ENCODE data around the gene LNX2.

LNX2 gene

GRCh38 chr13:27620377-27621115 is at the start of gene LNX2:
LNX2 (minus strand) TSS chr13:27620529; CDS start chr13:27581703, 38,826 bp downstream.
- peak within 1 kb of the TSS; percentile 96 for H3K9ac ChIP-seq (ENCODE audit: low read length)
- peak within 1 kb of the TSS; percentile 87 for H3K4me3 ChIP-seq (ENCODE audit: low read depth, low read length)
- H3K27me3 ChIP-seq (ENCODE audit: control insufficient read depth, insufficient read depth, low read length) = no peaks in the 10 kb centered on the region
- 0 out of 2 replicates have a peak, but pooled peaks cover under 1% of the 10 kb centered on the region for H3K9me3 ChIP-seq (ENCODE audit: control insufficient read depth, insufficient read depth, low read depth, low read length)
- peaks cover 31% of the 10 kb centered on the region for H3K4me1 ChIP-seq (ENCODE audit: control insufficient read depth, insufficient read depth, low read length)
- peak within 1 kb of the TSS; percentile 80 for H3K27ac ChIP-seq (ENCODE audit: low read depth, low read length)
- H3K36me3 ChIP-seq (ENCODE audit: control insufficient read depth, insufficient read depth, low read length) = peaks cover 23% of the 10 kb centered on the region

GRCh38 chr13:27667946-27668345 is 47.6 kb upstream of the LNX2 start:
- H3K9me3 ChIP-seq (ENCODE audit: control insufficient read depth, insufficient read depth, low read depth, low read length) = no peaks in the 10 kb centered on the region
- no peak overlapping the region for H3K27ac ChIP-seq (ENCODE audit: low read depth, low read length)
- H3K27me3 ChIP-seq (ENCODE audit: control insufficient read depth, insufficient read depth, low read length) = no peaks in the 10 kb centered on the region
- H3K9ac ChIP-seq (ENCODE audit: low read length) = no peak overlapping the region
- H3K4me3 ChIP-seq (ENCODE audit: low read depth, low read length) = no peak overlapping the region
- H3K4me1 ChIP-seq (ENCODE audit: control insufficient read depth, insufficient read depth, low read length) = peaks cover 6% of the 10 kb centered on the region; the same call in 1 of the 2 replicates
- H3K36me3 ChIP-seq (ENCODE audit: control insufficient read depth, insufficient read depth, low read length) = peaks cover 5% of the 10 kb centered on the region; the same call in 1 of the 2 replicates

GRCh38 chr13:27666951-27667350 is 46.6 kb upstream of the LNX2 start:
- H3K9ac ChIP-seq (ENCODE audit: low read length) = no peak overlapping the region
- no peaks in the 10 kb centered on the region for H3K9me3 ChIP-seq (ENCODE audit: control insufficient read depth, insufficient read depth, low read depth, low read length)
- no peaks in the 10 kb centered on the region for H3K27me3 ChIP-seq (ENCODE audit: control insufficient read depth, insufficient read depth, low read length)
- H3K36me3 ChIP-seq (ENCODE audit: control insufficient read depth, insufficient read depth, low read length) = peaks cover 5% of the 10 kb centered on the region; the same call in 1 of the 2 replicates
- H3K4me3 ChIP-seq (ENCODE audit: low read depth, low read length) = no peak overlapping the region
- H3K27ac ChIP-seq (ENCODE audit: low read depth, low read length) = no peak overlapping the region
- peaks cover 6% of the 10 kb centered on the region; the same call in 1 of the 2 replicates for H3K4me1 ChIP-seq (ENCODE audit: control insufficient read depth, insufficient read depth, low read length)

GRCh38 chr13:27665761-27666160 is 45.4 kb upstream of the LNX2 start:
- Histone ChIP-seq H3K27me3 (ENCODE audit: control insufficient read depth, insufficient read depth, low read length) (no peaks in the 10 kb centered on the region), H3K36me3 (ENCODE audit: control insufficient read depth, insufficient read depth, low read length) (peaks cover 5% of the 10 kb centered on the region; the same call in 1 of the 2 replicates), H3K4me1 (ENCODE audit: control insufficient read depth, insufficient read depth, low read length) (peaks cover 6% of the 10 kb centered on the region; the same call in 1 of the 2 replicates), H3K9me3 (ENCODE audit: control insufficient read depth, insufficient read depth, low read depth, low read length) (no peaks in the 10 kb centered on the region), H3K4me3 (ENCODE audit: low read depth, low read length) (no peak overlapping the region), H3K27ac (ENCODE audit: low read depth, low read length) (no peak overlapping the region), H3K9ac (ENCODE audit: low read length) (no peak overlapping the region)

GRCh38 chr13:27665333-27665732 is 45.0 kb upstream of the LNX2 start:
- peaks cover 5% of the 10 kb centered on the region; the same call in 1 of the 2 replicates for H3K36me3 ChIP-seq (ENCODE audit: control insufficient read depth, insufficient read depth, low read length)
- H3K9me3 ChIP-seq (ENCODE audit: control insufficient read depth, insufficient read depth, low read depth, low read length) = no peaks in the 10 kb centered on the region
- H3K4me1 ChIP-seq (ENCODE audit: control insufficient read depth, insufficient read depth, low read length) = peaks cover 6% of the 10 kb centered on the region; the same call in 1 of the 2 replicates
- no peak overlapping the region for H3K27ac ChIP-seq (ENCODE audit: low read depth, low read length)
- H3K27me3 ChIP-seq (ENCODE audit: control insufficient read depth, insufficient read depth, low read length) = no peaks in the 10 kb centered on the region
- no peak overlapping the region for H3K9ac ChIP-seq (ENCODE audit: low read length)
- H3K4me3 ChIP-seq (ENCODE audit: low read depth, low read length) = no peak overlapping the region

- H3K27ac ChIP-seq (ENCODE audit: low read depth, low read length) = no peak overlapping the region
- H3K4me1 ChIP-seq (ENCODE audit: control insufficient read depth, insufficient read depth, low read length) = peaks cover 9% of the 10 kb centered on the region; the same call in 1 of the 2 replicates
- no peak overlapping the region for H3K4me3 ChIP-seq (ENCODE audit: low read depth, low read length)
- peaks cover 5% of the 10 kb centered on the region; the same call in 1 of the 2 replicates for H3K36me3 ChIP-seq (ENCODE audit: control insufficient read depth, insufficient read depth, low read length)
- no peak overlapping the region for H3K9ac ChIP-seq (ENCODE audit: low read length)
- no peaks in the 10 kb centered on the region for H3K27me3 ChIP-seq (ENCODE audit: control insufficient read depth, insufficient read depth, low read length)
- H3K9me3 ChIP-seq (ENCODE audit: control insufficient read depth, insufficient read depth, low read depth, low read length) = no peaks in the 10 kb centered on the region
Measured at GRCh38 chr13:27663947-27664346, 43.6 kb upstream of the LNX2 start.

- Histone ChIP-seq H3K27me3 (ENCODE audit: control insufficient read depth, insufficient read depth, low read length) (no peaks in the 10 kb centered on the region), H3K4me3 (ENCODE audit: low read depth, low read length) (no peak overlapping the region), H3K36me3 (ENCODE audit: control insufficient read depth, insufficient read depth, low read length) (peaks cover 5% of the 10 kb centered on the region; the same call in 1 of the 2 replicates), H3K9me3 (ENCODE audit: control insufficient read depth, insufficient read depth, low read depth, low read length) (no peaks in the 10 kb centered on the region), H3K4me1 (ENCODE audit: control insufficient read depth, insufficient read depth, low read length) (peaks cover 9% of the 10 kb centered on the region; the same call in 1 of the 2 replicates), H3K27ac (ENCODE audit: low read depth, low read length) (no peak overlapping the region), H3K9ac (ENCODE audit: low read length) (no peak overlapping the region)
Measured at GRCh38 chr13:27662738-27663470, 42.6 kb upstream of the LNX2 start.

GRCh38 chr13:27661017-27661416 is 40.7 kb upstream of the LNX2 start:
- no peaks in the 10 kb centered on the region for H3K9me3 ChIP-seq (ENCODE audit: control insufficient read depth, insufficient read depth, low read depth, low read length)
- peaks cover 9% of the 10 kb centered on the region; the same call in 1 of the 2 replicates for H3K4me1 ChIP-seq (ENCODE audit: control insufficient read depth, insufficient read depth, low read length)
- no peak overlapping the region for H3K4me3 ChIP-seq (ENCODE audit: low read depth, low read length)
- no peak overlapping the region for H3K9ac ChIP-seq (ENCODE audit: low read length)
- no peaks in the 10 kb centered on the region for H3K36me3 ChIP-seq (ENCODE audit: control insufficient read depth, insufficient read depth, low read length)
- H3K27me3 ChIP-seq (ENCODE audit: control insufficient read depth, insufficient read depth, low read length) = no peaks in the 10 kb centered on the region
- no peak overlapping the region for H3K27ac ChIP-seq (ENCODE audit: low read depth, low read length)

- no peaks in the 10 kb centered on the region for H3K9me3 ChIP-seq (ENCODE audit: control insufficient read depth, insufficient read depth, low read depth, low read length)
- H3K27ac ChIP-seq (ENCODE audit: low read depth, low read length) = no peak overlapping the region
- peaks cover 9% of the 10 kb centered on the region; the same call in 1 of the 2 replicates for H3K4me1 ChIP-seq (ENCODE audit: control insufficient read depth, insufficient read depth, low read length)
- H3K27me3 ChIP-seq (ENCODE audit: control insufficient read depth, insufficient read depth, low read length) = no peaks in the 10 kb centered on the region
- H3K36me3 ChIP-seq (ENCODE audit: control insufficient read depth, insufficient read depth, low read length) = no peaks in the 10 kb centered on the region
- no peak overlapping the region for H3K4me3 ChIP-seq (ENCODE audit: low read depth, low read length)
- H3K9ac ChIP-seq (ENCODE audit: low read length) = no peak overlapping the region
Measured at GRCh38 chr13:27660511-27660910, 40.2 kb upstream of the LNX2 start.

- H3K9me3 ChIP-seq (ENCODE audit: control insufficient read depth, insufficient read depth, low read depth, low read length) = no peaks in the 10 kb centered on the region
- H3K9ac ChIP-seq (ENCODE audit: low read length) = no peak overlapping the region
- H3K27me3 ChIP-seq (ENCODE audit: control insufficient read depth, insufficient read depth, low read length) = no peaks in the 10 kb centered on the region
- H3K4me1 ChIP-seq (ENCODE audit: control insufficient read depth, insufficient read depth, low read length) = peaks cover 9% of the 10 kb centered on the region; the same call in 1 of the 2 replicates
- H3K36me3 ChIP-seq (ENCODE audit: control insufficient read depth, insufficient read depth, low read length) = no peaks in the 10 kb centered on the region
- H3K27ac ChIP-seq (ENCODE audit: low read depth, low read length) = no peak overlapping the region
- no peak overlapping the region for H3K4me3 ChIP-seq (ENCODE audit: low read depth, low read length)
Measured at GRCh38 chr13:27659145-27659865, 39.0 kb upstream of the LNX2 start.

All from HUES6 (cell line).